GM12878 (cell line): ENCODE results near the gene TACC3. TPM values are rescaled to one million over a fixed set of nuclear protein-coding genes. Genes with fewer than 3 reads are reported as not detected.

Source experiments
- CBX3 ChIP-seq: fragments of 200-600 bp; sonication (generic); IDR thresholded peaks from 2 replicates; pipeline ENCODE4 v1.6.1; 2016; ENCODE audit warnings: low read depth, borderline replicate concordance
- FOS ChIP-seq: IDR thresholded peaks from 3 replicates; pipeline ENCODE4 v1.6.1; 2011; ENCODE audit warnings: borderline replicate concordance; ENCODE audit not compliant: insufficient read length; ENCODE audit errors: extremely low read depth
- FOXK2 ChIP-seq: fragments of 450-650 bp; IDR thresholded peaks from 2 replicates; pipeline ENCODE4 v1.6.1; 2017; ENCODE audit warnings: mild to moderate bottlenecking, moderate library complexity
- MTA2 ChIP-seq: fragments of 450-650 bp; IDR thresholded peaks from 2 replicates; pipeline ENCODE4 v1.6.1; 2016; ENCODE audit warnings: low read depth, mild to moderate bottlenecking, moderate library complexity
- MYC ChIP-seq: IDR thresholded peaks from 2 replicates; pipeline ENCODE4 v1.6.1; 2011; ENCODE audit warnings: mild to moderate bottlenecking, low read length, moderate library complexity, inconsistent platforms; ENCODE audit not compliant: insufficient read depth, insufficient replicate concordance, insufficient read length, severe bottlenecking
- POLR2A ChIP-seq: IDR thresholded peaks from 2 replicates; pipeline ENCODE4 v1.6.1; 2011; ENCODE audit warnings: low read depth, mild to moderate bottlenecking, low read length
- POLR2AphosphoS5 ChIP-seq: IDR thresholded peaks from 2 replicates; pipeline ENCODE4 v1.6.1; 2011; ENCODE audit warnings: mild to moderate bottlenecking, low read length, inconsistent platforms
- SMAD5 ChIP-seq: IDR thresholded peaks from 2 replicates; pipeline ENCODE4 v1.6.1; 2016; ENCODE audit warnings: antibody characterized with exemption, low read depth
- STAT1 ChIP-seq: fragments of 450-650 bp; conservative IDR thresholded peaks from 2 replicates; pipeline ENCODE4 v1.6.1; 2014; ENCODE audit warnings: antibody characterized with exemption, mild to moderate bottlenecking
- ZNF207 ChIP-seq: fragments of 450-650 bp; IDR thresholded peaks from 2 replicates; pipeline ENCODE4 v1.6.1; 2014; ENCODE audit warnings: antibody characterized with exemption, mild to moderate bottlenecking, borderline replicate concordance
- ZNF24 ChIP-seq: fragments of 450-650 bp; IDR thresholded peaks from 2 replicates; pipeline ENCODE4 v1.6.1; 2017; ENCODE audit warnings: antibody characterized with exemption, mild to moderate bottlenecking
- ZNF622 ChIP-seq: fragments of 450-650 bp; IDR thresholded peaks from 2 replicates; pipeline ENCODE4 v1.6.1; 2017; ENCODE audit warnings: mild to moderate bottlenecking, inconsistent platforms
- ZSCAN29 ChIP-seq: fragments of 450-650 bp; IDR thresholded peaks from 2 replicates; pipeline ENCODE4 v1.6.1; 2017; ENCODE audit warnings: mild to moderate bottlenecking, moderate library complexity
- polyA plus RNA-seq, 11 experiments: library from polyadenylated mRNA; depleted of rRNA in 4 of 11; unstranded in 6 of 11; stranded (reverse) in 5 of 11; fragments of >200 nt; fragmentation: Nextera tagmentation in 4 of 11; fragmentation: Illumina TruSeq in 1 of 11; extraction: Ambion mirVana in 4 of 11; extraction: Trizol in 1 of 11; gene quantifications; 1 replicate in 1 of 11; 2 replicates in 10 of 11; pipeline versions ENCODE4 v1.2.1 to v1.2.3, GENCODE V29; 2011 to 2016; ENCODE audit warnings: inconsistent platforms in 2 of 11, missing spikeins in 2 of 11, low read depth in 1 of 11
- total RNA-seq, 4 experiments: library from RNA; depleted of rRNA in 3 of 4; stranded (reverse); fragments of >200 nt in 3 of 4; fragmentation: Illumina TruSeq in 1 of 4; extraction: Trizol in 1 of 4; gene quantifications; 2 replicates each; pipeline versions ENCODE4 v1.2.1 to v1.2.3, GENCODE V29; 2013 to 2021
- TF ChIP-seq, protein P1 (sequence below): fragments of 450-650 bp; IDR thresholded peaks from 2 replicates; pipeline ENCODE4 v1.6.1; 2017; ENCODE audit warnings: mild to moderate bottlenecking, moderate library complexity

Gene TACC3
- total and polyA plus RNA-seq, 10 of the 15 experiments (the other 5 are each of a cell fraction or from before 2014, with no cell fraction given), result 2.8 to 121 (median 73.3) TPM

DNA sequence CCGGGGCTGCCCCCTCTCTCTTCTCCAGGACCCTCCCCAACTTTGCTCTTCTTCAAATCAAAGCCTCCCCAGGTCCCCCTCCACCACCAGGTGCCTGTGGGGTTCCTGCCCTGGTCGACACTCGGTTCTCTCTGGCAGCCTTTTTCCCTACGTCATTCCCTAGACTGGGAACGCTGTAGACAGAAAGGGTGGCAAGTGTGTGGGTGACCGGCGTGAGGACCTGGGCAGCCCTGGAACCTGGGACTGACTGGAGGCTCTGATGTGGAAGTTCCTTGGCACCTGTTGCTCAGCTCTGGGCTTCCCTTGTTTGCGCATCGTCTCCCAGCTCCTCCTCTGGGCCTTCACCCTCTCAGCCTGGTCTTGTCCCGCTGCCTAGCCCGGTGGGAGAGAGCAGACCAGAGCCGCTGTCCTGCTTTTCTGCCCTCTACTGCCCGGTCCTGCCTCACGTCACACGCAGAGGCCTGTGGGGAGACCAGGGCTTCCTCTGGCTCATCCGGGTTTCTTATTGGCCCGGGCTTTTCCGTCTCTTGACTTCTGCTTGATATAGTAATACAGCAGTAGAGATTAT is 1.3 kb downstream of the TACC3 start (continued):
- TF ChIP-seq, protein P1, sequence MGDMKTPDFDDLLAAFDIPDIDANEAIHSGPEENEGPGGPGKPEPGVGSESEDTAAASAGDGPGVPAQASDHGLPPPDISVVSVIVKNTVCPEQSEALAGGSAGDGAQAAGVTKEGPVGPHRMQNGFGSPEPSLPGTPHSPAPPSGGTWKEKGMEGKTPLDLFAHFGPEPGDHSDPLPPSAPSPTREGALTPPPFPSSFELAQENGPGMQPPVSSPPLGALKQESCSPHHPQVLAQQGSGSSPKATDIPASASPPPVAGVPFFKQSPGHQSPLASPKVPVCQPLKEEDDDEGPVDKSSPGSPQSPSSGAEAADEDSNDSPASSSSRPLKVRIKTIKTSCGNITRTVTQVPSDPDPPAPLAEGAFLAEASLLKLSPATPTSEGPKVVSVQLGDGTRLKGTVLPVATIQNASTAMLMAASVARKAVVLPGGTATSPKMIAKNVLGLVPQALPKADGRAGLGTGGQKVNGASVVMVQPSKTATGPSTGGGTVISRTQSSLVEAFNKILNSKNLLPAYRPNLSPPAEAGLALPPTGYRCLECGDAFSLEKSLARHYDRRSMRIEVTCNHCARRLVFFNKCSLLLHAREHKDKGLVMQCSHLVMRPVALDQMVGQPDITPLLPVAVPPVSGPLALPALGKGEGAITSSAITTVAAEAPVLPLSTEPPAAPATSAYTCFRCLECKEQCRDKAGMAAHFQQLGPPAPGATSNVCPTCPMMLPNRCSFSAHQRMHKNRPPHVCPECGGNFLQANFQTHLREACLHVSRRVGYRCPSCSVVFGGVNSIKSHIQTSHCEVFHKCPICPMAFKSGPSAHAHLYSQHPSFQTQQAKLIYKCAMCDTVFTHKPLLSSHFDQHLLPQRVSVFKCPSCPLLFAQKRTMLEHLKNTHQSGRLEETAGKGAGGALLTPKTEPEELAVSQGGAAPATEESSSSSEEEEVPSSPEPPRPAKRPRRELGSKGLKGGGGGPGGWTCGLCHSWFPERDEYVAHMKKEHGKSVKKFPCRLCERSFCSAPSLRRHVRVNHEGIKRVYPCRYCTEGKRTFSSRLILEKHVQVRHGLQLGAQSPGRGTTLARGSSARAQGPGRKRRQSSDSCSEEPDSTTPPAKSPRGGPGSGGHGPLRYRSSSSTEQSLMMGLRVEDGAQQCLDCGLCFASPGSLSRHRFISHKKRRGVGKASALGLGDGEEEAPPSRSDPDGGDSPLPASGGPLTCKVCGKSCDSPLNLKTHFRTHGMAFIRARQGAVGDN, result no peak
- TF ChIP-seq MTA2, result no peak
- TF ChIP-seq STAT1, result no peak
- TF ChIP-seq POLR2AphosphoS5, result no peak
- TF ChIP-seq ZNF207, result no peak
- no peak for TF ChIP-seq FOS
- no peak for TF ChIP-seq ZNF622
- TF ChIP-seq MYC, result no peak
- TF ChIP-seq ZNF24, result no peak
- TF ChIP-seq FOXK2, result no peak
- TF ChIP-seq CBX3, result no peak
- TF ChIP-seq POLR2A, result 0 out of 2 replicates have a peak, but pooled peaks have one; percentile 21
- TF ChIP-seq ZSCAN29, result no peak
- no peak for TF ChIP-seq SMAD5
